Measurements from ENCODE around the gene RBM11. TPM values are rescaled to one million over a fixed set of nuclear protein-coding genes. Genes with fewer than 3 reads are reported as not detected.

Gene RBM11
- total and polyA plus RNA-seq, 9 of the 15 experiments (the other 6 are each of a cell fraction or from before 2014, with no cell fraction given): 0.98 to 5.3 (median 2.9) TPM

GRCh38 chr21:14271641-14272040 is 55.7 kb downstream of the RBM11 start:
- Histone ChIP-seq H3K27ac (ENCODE audit: extremely low read depth, low read depth, low read length) (no peak overlapping the region), H3K4me3 (no peak overlapping the region), H3K4me2 (ENCODE audit: insufficient read depth, low read length) (no peak overlapping the region), H3K9me3 (replicated peaks; ENCODE audit: control insufficient read depth, insufficient read depth, low read depth, low read length) (no peaks in the 10 kb centered on the region), H3K9me1 (ENCODE audit: control insufficient read depth, insufficient read depth, low read length) (no peaks in the 10 kb centered on the region), H3K4me1 (replicated peaks in 1 of 2; ENCODE audit: control insufficient read depth in 2 of 2, insufficient read depth in 2 of 2, low read length in 2 of 2) (peaks cover 8 to 15% of the 10 kb centered on the region in 2 experiments), H4K20me1 (replicated peaks; ENCODE audit: control insufficient read depth, insufficient read depth, low read length) (no peaks in the 10 kb centered on the region), H2AFZ (ENCODE audit: low read depth, low read length) (no peak overlapping the region), H3K9ac (ENCODE audit: insufficient read depth in 1 of 2, low read depth in 2 of 2, low read length in 2 of 2) (no peak overlapping the region), H3K27me3 (ENCODE audit: control insufficient read depth in 2 of 2, insufficient read depth in 2 of 2, low read length in 2 of 2) (no peaks in the 10 kb centered on the region), H3K36me3 (ENCODE audit: control insufficient read depth, insufficient read depth, low read length) (no peaks in the 10 kb centered on the region), H3K79me2 (ENCODE audit: control insufficient read depth, insufficient read depth, low read length) (no peaks in the 10 kb centered on the region)
- in situ Hi-C loops (cut with MboI): no loop called here
- FAIRE-seq: no peak
- TF ChIP-seq MEIS2 (IDR thresholded peaks at IDR 0.05; ENCODE audit: partially characterized antibody): no peak
- no peak for TF ChIP-seq ELK1 (CRISPR knock-in tag; IDR thresholded peaks at IDR 0.05)
- TF ChIP-seq ATF3 (IDR thresholded peaks at IDR 0.05): no peak
- TF ChIP-seq ATF3 (CRISPR knock-in tag; conservative IDR thresholded peaks at IDR 0.05): no peak
- TF ChIP-seq NUFIP1 (IDR thresholded peaks at IDR 0.05; ENCODE audit: partially characterized antibody): no peak
- no peak for TF ChIP-seq BRD4 (IDR thresholded peaks at IDR 0.05)
- TF ChIP-seq ZNF76 (CRISPR knock-in tag; IDR thresholded peaks at IDR 0.05; ENCODE audit: borderline replicate concordance): no peak
- no peak for DNase-seq (ENCODE audit: extremely low read depth in 1 of 4, low spot score in 3 of 4)
- BruUV-seq (replicated peaks): no TSS peak
- intact Hi-C loops (cut with micrococcal nuclease): loop anchor here (10.0 kb wide), 1 partner anchor 113 kb away; the partner anchor contains the start of gene HSPA13
- ChIA-PET CTCF (ENCODE audit: low intra/inter-chr PET ratio) (no interaction called here), POLR2A (interaction anchor here (0.6 to 1.0 kb wide), 2 partner anchors 10 to 212 kb away, joined by 3 to 5 read pairs; no protein-coding TSS in a partner anchor)
- no peak for ATAC-seq
- WGBS (ENCODE audit: insufficient coverage, low coverage, missing lambda C conversion rate): 36% methylated on average over 6 of the region's 6 CpGs

Measured in K562 (cell line).